GM12878 (cell line): ENCODE measurements around the gene CCDC88C. TPM values are rescaled to one million over a fixed set of nuclear protein-coding genes. Genes with fewer than 3 reads are reported as not detected.
A peak's percentile ranks its signal among the peaks of the same experiment; 100 is the strongest.

Experiments used
- CUX1 ChIP-seq: IDR thresholded peaks from 2 replicates; pipeline ENCODE4 v1.6.1; 2012; ENCODE audit warnings: improper control_type of control experiment, low read depth, low read length; ENCODE audit not compliant: insufficient replicate concordance
- EP300 ChIP-seq, 2 experiments: fragments of 150-350 bp in 1 of 2; IDR thresholded peaks; 2 replicates each; pipeline ENCODE4 v1.6.1; 2011 to 2012; ENCODE audit warnings: low read depth in 2 of 2, low read length in 2 of 2, borderline replicate concordance in 1 of 2, improper control_type of control experiment in 1 of 2, inconsistent platforms in 1 of 2; ENCODE audit not compliant: control insufficient read depth in 1 of 2
- ETV6 ChIP-seq, 2 experiments: fragments of 450-650 bp in 1 of 2; IDR thresholded peaks in 1 of 2; conservative IDR thresholded peaks in 1 of 2; 2 replicates each; pipeline ENCODE4 v1.6.1; 2014; ENCODE audit warnings: antibody characterized with exemption in 1 of 2, borderline replicate concordance in 1 of 2, low read depth in 1 of 2, mild to moderate bottlenecking in 1 of 2, moderate library complexity in 1 of 2
- polyA plus RNA-seq, 11 experiments: library from polyadenylated mRNA; depleted of rRNA in 4 of 11; unstranded in 6 of 11; stranded (reverse) in 5 of 11; fragments of >200 nt; fragmentation: Nextera tagmentation in 4 of 11; fragmentation: Illumina TruSeq in 1 of 11; extraction: Ambion mirVana in 4 of 11; extraction: Trizol in 1 of 11; gene quantifications; 1 replicate in 1 of 11; 2 replicates in 10 of 11; pipeline versions ENCODE4 v1.2.1 to v1.2.3, GENCODE V29; 2011 to 2016; ENCODE audit warnings: inconsistent platforms in 2 of 11, missing spikeins in 2 of 11, low read depth in 1 of 11
- total RNA-seq, 4 experiments: library from RNA; depleted of rRNA in 3 of 4; stranded (reverse); fragments of >200 nt in 3 of 4; fragmentation: Illumina TruSeq in 1 of 4; extraction: Trizol in 1 of 4; gene quantifications; 2 replicates each; pipeline versions ENCODE4 v1.2.1 to v1.2.3, GENCODE V29; 2013 to 2021
- TF ChIP-seq, protein P1 (sequence below): fragments of 450-650 bp; IDR thresholded peaks from 2 replicates; pipeline ENCODE4 v1.6.1; 2017; ENCODE audit warnings: antibody characterized with exemption, mild to moderate bottlenecking, moderate library complexity
- TF ChIP-seq, protein P2 (sequence below): fragments of 450-650 bp; IDR thresholded peaks from 2 replicates; pipeline ENCODE4 v1.6.1; 2017; ENCODE audit warnings: mild to moderate bottlenecking
- TF ChIP-seq, protein P3 (sequence below): fragments of 450-650 bp; IDR thresholded peaks from 2 replicates; pipeline ENCODE4 v1.6.1; 2017; ENCODE audit warnings: mild to moderate bottlenecking, moderate library complexity
- TF ChIP-seq, protein P4 (sequence below): fragments of 450-650 bp; formaldehyde crosslinking; IDR thresholded peaks from 2 replicates; pipeline ENCODE4 v1.5.0; 2022; ENCODE audit warnings: mild to moderate bottlenecking, missing genetic modification characterization

Gene CCDC88C
- total and polyA plus RNA-seq, 10 of the 15 experiments (the other 5 are each of a cell fraction or from before 2014, with no cell fraction given), result 4.0 to 79.6 (median 36.6) TPM

GRCh38 chr14:91350813-91351511 lies 66.7 kb downstream of the CCDC88C start (continued):
- TF ChIP-seq, protein P1, sequence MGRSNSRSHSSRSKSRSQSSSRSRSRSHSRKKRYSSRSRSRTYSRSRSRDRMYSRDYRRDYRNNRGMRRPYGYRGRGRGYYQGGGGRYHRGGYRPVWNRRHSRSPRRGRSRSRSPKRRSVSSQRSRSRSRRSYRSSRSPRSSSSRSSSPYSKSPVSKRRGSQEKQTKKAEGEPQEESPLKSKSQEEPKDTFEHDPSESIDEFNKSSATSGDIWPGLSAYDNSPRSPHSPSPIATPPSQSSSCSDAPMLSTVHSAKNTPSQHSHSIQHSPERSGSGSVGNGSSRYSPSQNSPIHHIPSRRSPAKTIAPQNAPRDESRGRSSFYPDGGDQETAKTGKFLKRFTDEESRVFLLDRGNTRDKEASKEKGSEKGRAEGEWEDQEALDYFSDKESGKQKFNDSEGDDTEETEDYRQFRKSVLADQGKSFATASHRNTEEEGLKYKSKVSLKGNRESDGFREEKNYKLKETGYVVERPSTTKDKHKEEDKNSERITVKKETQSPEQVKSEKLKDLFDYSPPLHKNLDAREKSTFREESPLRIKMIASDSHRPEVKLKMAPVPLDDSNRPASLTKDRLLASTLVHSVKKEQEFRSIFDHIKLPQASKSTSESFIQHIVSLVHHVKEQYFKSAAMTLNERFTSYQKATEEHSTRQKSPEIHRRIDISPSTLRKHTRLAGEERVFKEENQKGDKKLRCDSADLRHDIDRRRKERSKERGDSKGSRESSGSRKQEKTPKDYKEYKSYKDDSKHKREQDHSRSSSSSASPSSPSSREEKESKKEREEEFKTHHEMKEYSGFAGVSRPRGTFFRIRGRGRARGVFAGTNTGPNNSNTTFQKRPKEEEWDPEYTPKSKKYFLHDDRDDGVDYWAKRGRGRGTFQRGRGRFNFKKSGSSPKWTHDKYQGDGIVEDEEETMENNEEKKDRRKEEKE, result no peak
- TF ChIP-seq, protein P2, sequence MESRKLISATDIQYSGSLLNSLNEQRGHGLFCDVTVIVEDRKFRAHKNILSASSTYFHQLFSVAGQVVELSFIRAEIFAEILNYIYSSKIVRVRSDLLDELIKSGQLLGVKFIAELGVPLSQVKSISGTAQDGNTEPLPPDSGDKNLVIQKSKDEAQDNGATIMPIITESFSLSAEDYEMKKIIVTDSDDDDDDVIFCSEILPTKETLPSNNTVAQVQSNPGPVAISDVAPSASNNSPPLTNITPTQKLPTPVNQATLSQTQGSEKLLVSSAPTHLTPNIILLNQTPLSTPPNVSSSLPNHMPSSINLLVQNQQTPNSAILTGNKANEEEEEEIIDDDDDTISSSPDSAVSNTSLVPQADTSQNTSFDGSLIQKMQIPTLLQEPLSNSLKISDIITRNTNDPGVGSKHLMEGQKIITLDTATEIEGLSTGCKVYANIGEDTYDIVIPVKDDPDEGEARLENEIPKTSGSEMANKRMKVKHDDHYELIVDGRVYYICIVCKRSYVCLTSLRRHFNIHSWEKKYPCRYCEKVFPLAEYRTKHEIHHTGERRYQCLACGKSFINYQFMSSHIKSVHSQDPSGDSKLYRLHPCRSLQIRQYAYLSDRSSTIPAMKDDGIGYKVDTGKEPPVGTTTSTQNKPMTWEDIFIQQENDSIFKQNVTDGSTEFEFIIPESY, result no peak
- TF ChIP-seq, protein P3, sequence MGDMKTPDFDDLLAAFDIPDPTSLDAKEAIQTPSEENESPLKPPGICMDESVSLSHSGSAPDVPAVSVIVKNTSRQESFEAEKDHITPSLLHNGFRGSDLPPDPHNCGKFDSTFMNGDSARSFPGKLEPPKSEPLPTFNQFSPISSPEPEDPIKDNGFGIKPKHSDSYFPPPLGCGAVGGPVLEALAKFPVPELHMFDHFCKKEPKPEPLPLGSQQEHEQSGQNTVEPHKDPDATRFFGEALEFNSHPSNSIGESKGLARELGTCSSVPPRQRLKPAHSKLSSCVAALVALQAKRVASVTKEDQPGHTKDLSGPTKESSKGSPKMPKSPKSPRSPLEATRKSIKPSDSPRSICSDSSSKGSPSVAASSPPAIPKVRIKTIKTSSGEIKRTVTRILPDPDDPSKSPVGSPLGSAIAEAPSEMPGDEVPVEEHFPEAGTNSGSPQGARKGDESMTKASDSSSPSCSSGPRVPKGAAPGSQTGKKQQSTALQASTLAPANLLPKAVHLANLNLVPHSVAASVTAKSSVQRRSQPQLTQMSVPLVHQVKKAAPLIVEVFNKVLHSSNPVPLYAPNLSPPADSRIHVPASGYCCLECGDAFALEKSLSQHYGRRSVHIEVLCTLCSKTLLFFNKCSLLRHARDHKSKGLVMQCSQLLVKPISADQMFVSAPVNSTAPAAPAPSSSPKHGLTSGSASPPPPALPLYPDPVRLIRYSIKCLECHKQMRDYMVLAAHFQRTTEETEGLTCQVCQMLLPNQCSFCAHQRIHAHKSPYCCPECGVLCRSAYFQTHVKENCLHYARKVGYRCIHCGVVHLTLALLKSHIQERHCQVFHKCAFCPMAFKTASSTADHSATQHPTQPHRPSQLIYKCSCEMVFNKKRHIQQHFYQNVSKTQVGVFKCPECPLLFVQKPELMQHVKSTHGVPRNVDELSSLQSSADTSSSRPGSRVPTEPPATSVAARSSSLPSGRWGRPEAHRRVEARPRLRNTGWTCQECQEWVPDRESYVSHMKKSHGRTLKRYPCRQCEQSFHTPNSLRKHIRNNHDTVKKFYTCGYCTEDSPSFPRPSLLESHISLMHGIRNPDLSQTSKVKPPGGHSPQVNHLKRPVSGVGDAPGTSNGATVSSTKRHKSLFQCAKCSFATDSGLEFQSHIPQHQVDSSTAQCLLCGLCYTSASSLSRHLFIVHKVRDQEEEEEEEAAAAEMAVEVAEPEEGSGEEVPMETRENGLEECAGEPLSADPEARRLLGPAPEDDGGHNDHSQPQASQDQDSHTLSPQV, result no peak
- TF ChIP-seq ETV6 (conservative IDR thresholded peaks at IDR 0.05 in 1 of 2, IDR thresholded peaks at IDR 0.05 in 1 of 2; ENCODE audit: borderline replicate concordance in 1 of 2, low read depth in 1 of 2) (no peak), EP300 (IDR thresholded peaks at IDR 0.05; ENCODE audit: borderline replicate concordance in 1 of 2, control insufficient read depth in 1 of 2, low read depth in 2 of 2, low read length in 2 of 2) (peak; percentile 75 to 83), CUX1 (peak; percentile 12)
- TF ChIP-seq, protein P4, sequence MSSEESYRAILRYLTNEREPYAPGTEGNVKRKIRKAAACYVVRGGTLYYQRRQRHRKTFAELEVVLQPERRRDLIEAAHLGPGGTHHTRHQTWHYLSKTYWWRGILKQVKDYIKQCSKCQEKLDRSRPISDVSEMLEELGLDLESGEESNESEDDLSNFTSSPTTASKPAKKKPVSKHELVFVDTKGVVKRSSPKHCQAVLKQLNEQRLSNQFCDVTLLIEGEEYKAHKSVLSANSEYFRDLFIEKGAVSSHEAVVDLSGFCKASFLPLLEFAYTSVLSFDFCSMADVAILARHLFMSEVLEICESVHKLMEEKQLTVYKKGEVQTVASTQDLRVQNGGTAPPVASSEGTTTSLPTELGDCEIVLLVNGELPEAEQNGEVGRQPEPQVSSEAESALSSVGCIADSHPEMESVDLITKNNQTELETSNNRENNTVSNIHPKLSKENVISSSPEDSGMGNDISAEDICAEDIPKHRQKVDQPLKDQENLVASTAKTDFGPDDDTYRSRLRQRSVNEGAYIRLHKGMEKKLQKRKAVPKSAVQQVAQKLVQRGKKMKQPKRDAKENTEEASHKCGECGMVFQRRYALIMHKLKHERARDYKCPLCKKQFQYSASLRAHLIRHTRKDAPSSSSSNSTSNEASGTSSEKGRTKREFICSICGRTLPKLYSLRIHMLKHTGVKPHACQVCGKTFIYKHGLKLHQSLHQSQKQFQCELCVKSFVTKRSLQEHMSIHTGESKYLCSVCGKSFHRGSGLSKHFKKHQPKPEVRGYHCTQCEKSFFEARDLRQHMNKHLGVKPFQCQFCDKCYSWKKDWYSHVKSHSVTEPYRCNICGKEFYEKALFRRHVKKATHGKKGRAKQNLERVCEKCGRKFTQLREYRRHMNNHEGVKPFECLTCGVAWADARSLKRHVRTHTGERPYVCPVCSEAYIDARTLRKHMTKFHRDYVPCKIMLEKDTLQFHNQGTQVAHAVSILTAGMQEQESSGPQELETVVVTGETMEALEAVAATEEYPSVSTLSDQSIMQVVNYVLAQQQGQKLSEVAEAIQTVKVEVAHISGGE (CRISPR knock-in tag), result no peak
